HepG2 (cell line): ENCODE data around the gene SEC63. TPM values are rescaled to one million over a fixed set of nuclear protein-coding genes. Genes with fewer than 3 reads are reported as not detected.

Experiments used
- ATAC-seq: fragments of 200-7000 bp; cut with Tn5 transposase; 3 replicates; pipeline ENCODE4 v1.9.1; 2020; ENCODE audit warnings: mild to moderate bottlenecking, moderate library complexity
- BruUV-seq: library from RNA; stranded (reverse); fragments of 400-500 nt; replicated peaks from 2 replicates; lab custom pipeline; 2021; lab: Mats Ljungman, UMichigan
- CTCF ChIA-PET: fragments of 300-600 bp; formaldehyde crosslinking; extraction: SDS; loops from one replicate; lab custom pipeline; 2021; ENCODE audit warnings: low total read pairs, inconsistent platforms, low intra/inter-chr PET ratio; lab: Yijun Ruan, JAX
- POLR2A ChIA-PET: fragments of 350-600 bp; sonication (Branson Sonifier 250); formaldehyde crosslinking; loops from one replicate; lab custom pipeline; 2020; ENCODE audit warnings: antibody characterized with exemption, inconsistent platforms; lab: Yijun Ruan, JAX
- DNase-seq: peaks from one replicate; pipeline ENCODE4 v3.0.0-alpha.2; 2015; ENCODE audit warnings: low spot score
- FAIRE-seq: peaks from 3 replicates; lab custom pipeline; 2011; peaks lifted over from hg19 to GRCh38; lab: Jason Lieb, UNC
- H2AFZ ChIP-seq: one replicate; pipeline ENCODE4 v1.6.1; 2011; ENCODE audit warnings: low read length, inconsistent platforms
- H3K27ac ChIP-seq: fragments of 300-600 bp; 3 replicates; pipeline ENCODE4 v1.8.0; 2011; ENCODE audit warnings: mixed run types, mild to moderate bottlenecking, mixed read lengths, low read length, inconsistent platforms; ENCODE audit not compliant: insufficient read depth; ENCODE audit errors: extremely low read length
- H3K27me3 ChIP-seq, 2 experiments: fragments of 200-600 bp in 1 of 2; 2 replicates in 1 of 2; 3 replicates in 1 of 2; pipeline versions ENCODE4 v1.6.0 to v1.8.0; 2011; ENCODE audit warnings: low read length in 2 of 2, mild to moderate bottlenecking in 2 of 2, moderate library complexity in 2 of 2, inconsistent platforms in 1 of 2; ENCODE audit not compliant: insufficient read depth in 2 of 2, control insufficient read depth in 1 of 2
- H3K36me3 ChIP-seq, 2 experiments: fragments of 200-600 bp in 1 of 2; replicated peaks in 1 of 2; 2 replicates in 1 of 2; 3 replicates in 1 of 2; pipeline versions ENCODE4 v1.5.1 to v1.8.0; 2011; ENCODE audit warnings: low read length in 2 of 2, inconsistent platforms in 1 of 2; ENCODE audit not compliant: insufficient read depth in 2 of 2, control insufficient read depth in 1 of 2
- H3K4me1 ChIP-seq: 2 replicates; pipeline ENCODE4 v1.5.1; 2012; ENCODE audit warnings: low read length, inconsistent platforms; ENCODE audit not compliant: insufficient read depth
- H3K4me2 ChIP-seq: 2 replicates; pipeline ENCODE4 v1.6.0; 2011; ENCODE audit warnings: low read depth, low read length, inconsistent platforms
- H3K4me3 ChIP-seq, 3 experiments: fragments of 200-600 bp in 1 of 3; sonication (generic), shearing (Covaris generic) in 1 of 3; replicated peaks in 1 of 3; 2 replicates each; pipeline ENCODE4 v1.5.1; 2011 to 2016; ENCODE audit warnings: low read length in 3 of 3, inconsistent platforms in 2 of 3, low read depth in 2 of 3, mild to moderate bottlenecking in 2 of 3, control low read depth in 1 of 3, mixed read lengths in 1 of 3; ENCODE audit not compliant: insufficient read depth in 1 of 3
- H3K79me2 ChIP-seq: one replicate; pipeline ENCODE4 v1.6.1; 2011; ENCODE audit warnings: low read length, inconsistent platforms; ENCODE audit not compliant: insufficient read depth
- H3K9ac ChIP-seq: 2 replicates; pipeline ENCODE4 v1.6.0; 2011; ENCODE audit warnings: mild to moderate bottlenecking, low read depth, low read length, inconsistent platforms; ENCODE audit not compliant: insufficient read depth
- H3K9me3 ChIP-seq: 2 replicates; pipeline ENCODE4 v1.5.1; 2012; ENCODE audit warnings: mild to moderate bottlenecking, low read length
- H4K20me1 ChIP-seq: 2 replicates; pipeline ENCODE4 v1.6.0; 2011; ENCODE audit warnings: inconsistent platforms, mild to moderate bottlenecking, low read length, moderate library complexity; ENCODE audit not compliant: insufficient read depth
- AGO1 ChIP-seq: fragments of 200-400 bp; formaldehyde crosslinking; IDR thresholded peaks from 2 replicates; pipeline ENCODE4 v1.6.1; 2017; ENCODE audit warnings: mild to moderate bottlenecking, low read depth, low read length, moderate library complexity; ENCODE audit not compliant: poor library complexity, severe bottlenecking
- ARNTL ChIP-seq: sonication (generic); formaldehyde crosslinking; IDR thresholded peaks from 2 replicates; pipeline ENCODE4 v1.4.0; 2020; ENCODE audit warnings: mild to moderate bottlenecking, missing genetic modification reagents
- ATRX ChIP-seq: sonication (generic); formaldehyde crosslinking; IDR thresholded peaks from 2 replicates; pipeline ENCODE4 v1.4.0; 2020; ENCODE audit warnings: missing genetic modification reagents, borderline replicate concordance
- CCAR2 ChIP-seq: fragments of 200-400 bp; formaldehyde crosslinking; optimal IDR thresholded peaks from 2 replicates; pipeline ENCODE3; 2018; ENCODE audit warnings: low read depth, mild to moderate bottlenecking, low read length, moderate library complexity
- FOXJ3 ChIP-seq: sonication (generic); formaldehyde crosslinking; IDR thresholded peaks from 2 replicates; pipeline ENCODE4 v1.4.0; 2020; ENCODE audit warnings: missing genetic modification reagents, mild to moderate bottlenecking, borderline replicate concordance
- FOXO4 ChIP-seq: sonication (generic); formaldehyde crosslinking; conservative IDR thresholded peaks from 2 replicates; pipeline ENCODE4 v1.8.1; 2023; ENCODE audit warnings: missing genetic modification reagents
- GTF2F1 ChIP-seq: fragments of 150-350 bp; IDR thresholded peaks from 2 replicates; pipeline ENCODE4 v1.6.1; 2014; ENCODE audit warnings: low read length
- RARA ChIP-seq: IDR thresholded peaks from 2 replicates; pipeline ENCODE4 v1.6.1; 2016; ENCODE audit warnings: missing genetic modification reagents, missing compliant biosample characterization
- SOX13 ChIP-seq, 3 experiments: fragments of 450-650 bp in 1 of 3; sonication (generic) in 1 of 3; formaldehyde crosslinking in 1 of 3; IDR thresholded peaks in 2 of 3; conservative IDR thresholded peaks in 1 of 3; 2 replicates each; pipeline versions ENCODE4 v1.5.0 to v1.6.1; 2016 to 2020; ENCODE audit warnings: antibody characterized with exemption in 1 of 3, mild to moderate bottlenecking in 1 of 3, missing compliant biosample characterization in 1 of 3, missing genetic modification reagents in 1 of 3, moderate library complexity in 1 of 3
- TBP ChIP-seq: sonication (generic); formaldehyde crosslinking; IDR thresholded peaks from 2 replicates; pipeline ENCODE4 v1.5.0; 2020; ENCODE audit warnings: missing genetic modification reagents
- UBTF ChIP-seq: sonication (generic); formaldehyde crosslinking; IDR thresholded peaks from 2 replicates; pipeline ENCODE4 v1.4.0; 2020; ENCODE audit warnings: mild to moderate bottlenecking, missing genetic modification reagents
- ZFYVE20 ChIP-seq: sonication (generic); formaldehyde crosslinking; IDR thresholded peaks from 2 replicates; pipeline ENCODE4 v1.8.0; 2023; ENCODE audit warnings: low read depth, mild to moderate bottlenecking, moderate library complexity, missing genetic modification reagents, borderline replicate concordance
- ZNF552 ChIP-seq: sonication (generic); formaldehyde crosslinking; IDR thresholded peaks from 2 replicates; pipeline ENCODE4 v1.9.0; 2022; ENCODE audit warnings: missing genetic modification reagents, mild to moderate bottlenecking, borderline replicate concordance
- ZNF746 ChIP-seq: sonication (generic); formaldehyde crosslinking; IDR thresholded peaks from 2 replicates; pipeline ENCODE4 v1.8.0; 2022; ENCODE audit warnings: mild to moderate bottlenecking, missing genetic modification reagents
- WGBS: methylation state at CpG from one replicate; pipeline ENCODE4 v1.1.6; 2017; ENCODE audit warnings: low lambda C conversion rate; 5-methylcytosine and 5-hydroxymethylcytosine counted together
- in situ Hi-C: cut with HindIII; loops from 2 replicates; pipeline ENCODE4 v1.10.0; 2017; ENCODE audit warnings: low pct_unique_long_range_greater_than_20kb; ENCODE audit not compliant: extremely low pct_ligation_motif_present
- intact Hi-C: fragments of 100-400 bp; cut with micrococcal nuclease; formaldehyde crosslinking; loops from one replicate; pipeline ENCODE4 v1.10.0; 2022; ENCODE audit not compliant: unreplicated experiment
- polyA plus RNA-seq, 8 experiments: library from polyadenylated mRNA; depleted of rRNA in 3 of 8; stranded (reverse) in 7 of 8; unstranded in 1 of 8; fragments of >200 nt; fragmentation: Illumina TruSeq in 4 of 8; extraction: Trizol in 4 of 8; gene quantifications; 2 replicates each; pipeline versions ENCODE4 v1.2.1 to v1.2.3, GENCODE V29; 2011 to 2016; ENCODE audit warnings: low read depth in 4 of 8, missing spikeins in 1 of 8, mixed read lengths in 1 of 8; ENCODE audit not compliant: insufficient read depth in 1 of 8
- total RNA-seq, 5 experiments: library from RNA; depleted of rRNA; stranded (reverse); fragments of >200 nt; fragmentation: Illumina TruSeq; extraction: Trizol; gene quantifications; 2 replicates each; pipeline ENCODE4 v1.2.3, GENCODE V29; 2016; ENCODE audit warnings: low read depth in 1 of 5

The SEC63 gene
- total and polyA plus RNA-seq, 2 of the 13 experiments (the other 11 are each of a cell fraction or from before 2014, with no cell fraction given) = 20.2 to 45.9 TPM

DNA sequence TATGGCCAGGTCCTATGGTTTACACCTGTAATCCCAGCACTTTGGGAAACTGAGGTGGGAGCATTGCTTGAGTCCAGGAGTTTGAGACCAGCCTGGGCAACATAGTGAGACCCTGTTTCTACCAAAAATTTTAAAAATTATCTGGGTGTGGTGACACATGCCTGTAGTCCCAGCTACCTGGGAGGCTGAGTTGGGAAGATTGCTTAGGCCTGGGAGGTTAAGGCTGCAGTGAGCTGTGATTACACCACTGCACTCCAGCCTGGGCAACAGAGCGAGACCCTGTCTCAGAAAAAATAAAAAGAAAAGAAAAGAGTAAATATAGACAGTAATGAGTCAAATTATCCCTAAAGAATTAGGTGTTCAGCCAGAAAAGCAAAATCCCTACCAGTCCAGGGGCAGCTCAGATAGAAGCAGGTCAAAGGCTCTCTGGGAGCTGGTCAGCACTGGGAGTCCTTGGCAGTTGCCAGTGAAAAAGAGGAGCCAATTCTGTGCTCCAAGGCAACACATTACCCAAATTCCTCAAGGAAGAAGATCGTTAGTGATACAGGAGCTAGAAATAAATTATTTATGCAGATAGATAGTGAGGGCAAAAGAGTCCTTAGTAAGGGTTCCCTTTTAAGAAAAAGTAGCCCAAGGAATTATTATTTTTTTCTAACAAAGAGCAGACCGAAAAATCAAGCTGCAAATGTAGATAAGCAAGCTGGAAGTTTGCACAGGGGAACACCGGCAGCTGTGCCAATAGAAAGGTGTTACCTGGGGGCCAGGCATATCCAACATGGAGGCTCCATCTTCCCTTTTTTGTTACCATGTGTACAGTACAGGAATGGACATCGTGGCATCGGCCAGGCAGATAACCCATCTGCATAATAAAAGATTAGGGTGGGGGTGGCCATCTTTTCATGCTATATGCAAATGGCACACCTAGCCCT lies 31.4 kb upstream of the SEC63 start:
- Histone ChIP-seq H3K4me1 (no peaks in the 10 kb centered on the region), H3K4me3 (no peak overlapping the region), H2AFZ (no peak overlapping the region), H3K9ac (no peak overlapping the region), H3K9me3 (no peaks in the 10 kb centered on the region), H3K27ac (no peak overlapping the region), H3K4me2 (no peak overlapping the region), H3K36me3 (no peaks in the 10 kb centered on the region), H3K79me2 (no peaks in the 10 kb centered on the region), H3K27me3 (no peaks in the 10 kb centered on the region), H4K20me1 (no peaks in the 10 kb centered on the region)
- in situ Hi-C loops (loop anchor here (25.0 kb wide), 1 partner anchor 523 kb away; no protein-coding TSS in a partner anchor), intact Hi-C loops (no loop called here)
- DNase-seq (no peak), ATAC-seq (no peak), FAIRE-seq (no peak)
- POLR2A ChIA-PET = no interaction called here
- BruUV-seq = no TSS peak
- WGBS = 44% methylated on average over 6 of the region's 6 CpGs
- CTCF ChIA-PET = no interaction called here
- TF ChIP-seq FOXO4 (CRISPR knock-in tag) (no peak), ARNTL (CRISPR knock-in tag) (no peak), TBP (CRISPR knock-in tag) (no peak), UBTF (CRISPR knock-in tag) (no peak), GTF2F1 (no peak), ZFYVE20 (CRISPR knock-in tag) (no peak), RARA (CRISPR knock-in tag) (no peak), ZNF552 (CRISPR knock-in tag) (no peak), SOX13 (IDR thresholded peaks at IDR 0.05) (no peak), SOX13 (CRISPR knock-in tag; conservative IDR thresholded peaks at IDR 0.05 in 1 of 2, IDR thresholded peaks at IDR 0.05 in 1 of 2) (no peak), AGO1 (no peak), ZNF746 (CRISPR knock-in tag) (no peak), FOXJ3 (CRISPR knock-in tag) (no peak), CCAR2 (no peak), ATRX (CRISPR knock-in tag) (no peak)
